ENCODE results near the gene ARPC5L. TPM values are rescaled to one million over a fixed set of nuclear protein-coding genes. Genes with fewer than 3 reads are reported as not detected.
A peak's percentile ranks its signal among the peaks of the same experiment; 100 is the strongest.

ARPC5L gene
- total and polyA plus RNA-seq, 2 of the 13 experiments (the other 11 are each of a cell fraction or from before 2014, with no cell fraction given): 29.9 to 33.8 TPM

- Histone ChIP-seq H3K9ac (ENCODE audit: insufficient read depth, low read depth, low read length) (no peak overlapping the region), H2AFZ (ENCODE audit: low read length) (no peak overlapping the region), H3K36me3 (replicated peaks in 1 of 2; ENCODE audit: control insufficient read depth in 1 of 2, insufficient read depth in 2 of 2, low read length in 2 of 2) (no peaks in the 10 kb centered on the region), H3K79me2 (ENCODE audit: insufficient read depth, low read length) (no peaks in the 10 kb centered on the region), H3K27ac (ENCODE audit: extremely low read length, insufficient read depth, low read length) (no peak overlapping the region), H3K4me1 (ENCODE audit: insufficient read depth, low read length) (peaks cover 40% of the 10 kb centered on the region), H3K4me2 (ENCODE audit: low read depth, low read length) (no peak overlapping the region), H3K9me3 (ENCODE audit: low read length) (no peaks in the 10 kb centered on the region), H3K4me3 (replicated peaks in 1 of 3; ENCODE audit: insufficient read depth in 1 of 3, low read depth in 2 of 3, low read length in 3 of 3) (no peak overlapping the region), H3K27me3 (ENCODE audit: control insufficient read depth in 1 of 2, insufficient read depth in 2 of 2, low read length in 2 of 2) (peaks cover 3 to 18% of the 10 kb centered on the region in 2 experiments; a peak in 4 of 5 replicates), H4K20me1 (ENCODE audit: insufficient read depth, low read length) (no peaks in the 10 kb centered on the region)
- ATAC-seq (no peak), DNase-seq (ENCODE audit: low spot score) (no peak), FAIRE-seq (no peak)
- in situ Hi-C loops (cut with HindIII; ENCODE audit: extremely low pct_ligation_motif_present, low pct_unique_long_range_greater_than_20kb): no loop called here
- no TSS peak for BruUV-seq (replicated peaks)
- 32% methylated on average over 4 of the region's 4 CpGs for WGBS (ENCODE audit: low lambda C conversion rate)
- ChIA-PET POLR2A (interaction anchor here (1.0 to 2.5 kb wide), 3 partner anchors 11 to 370 kb away, joined by 3 to 15 read pairs (median 5); no protein-coding TSS in a partner anchor), CTCF (ENCODE audit: low intra/inter-chr PET ratio, low total read pairs) (no interaction called here)
- intact Hi-C loops (cut with micrococcal nuclease; ENCODE audit: unreplicated experiment): no loop called here
- no peak for TF ChIP-seq ZNF430 (CRISPR knock-in tag; IDR thresholded peaks at IDR 0.05)
- no peak for TF ChIP-seq TFDP2 (CRISPR knock-in tag; IDR thresholded peaks at IDR 0.05)
- no peak for TF ChIP-seq CREB3 (CRISPR knock-in tag; IDR thresholded peaks at IDR 0.05)
- no peak for TF ChIP-seq HOXD1 (CRISPR knock-in tag; IDR thresholded peaks at IDR 0.05)
Observed at GRCh38 chr9:124830593-124830992, 31.3 kb upstream of the ARPC5L start.

DNA sequence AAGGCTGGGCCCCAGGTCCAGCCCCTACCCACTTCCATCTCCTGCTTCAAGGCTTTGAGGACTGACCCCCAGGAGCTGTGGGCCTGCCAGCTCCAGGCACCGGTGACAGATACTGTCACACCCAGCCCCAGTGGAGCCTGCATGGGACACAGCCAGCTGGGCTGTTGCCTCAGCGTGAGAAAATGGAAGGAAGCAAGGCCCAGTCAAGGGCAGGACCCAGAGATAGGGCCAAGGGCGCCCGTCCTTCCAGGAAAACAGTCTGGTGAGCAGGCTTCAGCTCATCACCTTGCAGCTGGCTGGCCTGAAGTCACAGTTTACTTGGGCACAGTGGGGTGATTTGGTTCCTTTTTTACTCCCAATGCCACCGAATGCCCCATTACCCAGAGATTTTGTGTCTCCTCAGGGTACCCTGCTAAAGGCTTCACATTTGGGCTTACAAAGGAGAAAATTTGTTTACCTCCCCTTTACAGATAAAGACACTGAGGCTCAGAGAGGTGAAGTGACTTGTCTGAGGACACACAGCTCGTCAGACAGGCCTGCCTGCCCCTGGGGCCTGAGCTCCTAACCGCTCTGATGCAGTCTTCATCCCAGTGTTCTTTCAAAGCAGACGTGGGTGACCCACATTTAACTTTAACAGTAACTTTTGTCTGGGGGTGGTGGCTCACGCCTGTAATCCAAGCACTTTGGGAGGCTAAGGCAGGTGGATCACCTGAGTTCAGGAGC is 30.1 kb upstream of the ARPC5L start:
- Histone ChIP-seq H3K27ac (ENCODE audit: extremely low read length, insufficient read depth, low read length) (no peak overlapping the region), H3K4me2 (ENCODE audit: low read depth, low read length) (no peak overlapping the region), H3K9me3 (ENCODE audit: low read length) (no peaks in the 10 kb centered on the region), H3K79me2 (ENCODE audit: insufficient read depth, low read length) (no peaks in the 10 kb centered on the region), H3K4me1 (ENCODE audit: insufficient read depth, low read length) (peaks cover 40% of the 10 kb centered on the region), H3K27me3 (ENCODE audit: control insufficient read depth in 1 of 2, insufficient read depth in 2 of 2, low read length in 2 of 2) (peaks cover 3 to 21% of the 10 kb centered on the region in 2 experiments; a peak in 4 of 5 replicates), H2AFZ (ENCODE audit: low read length) (no peak overlapping the region), H3K9ac (ENCODE audit: insufficient read depth, low read depth, low read length) (no peak overlapping the region), H3K36me3 (replicated peaks in 1 of 2; ENCODE audit: control insufficient read depth in 1 of 2, insufficient read depth in 2 of 2, low read length in 2 of 2) (no peaks in the 10 kb centered on the region), H3K4me3 (replicated peaks in 1 of 3; ENCODE audit: insufficient read depth in 1 of 3, low read depth in 2 of 3, low read length in 3 of 3) (0 out of 6 replicates have a peak overlapping the region, but pooled peaks of 1 of the 3 experiments have one; percentile 62), H4K20me1 (ENCODE audit: insufficient read depth, low read length) (no peaks in the 10 kb centered on the region)
- ATAC-seq (peak; percentile 55), DNase-seq (ENCODE audit: low spot score) (no peak), FAIRE-seq (no peak)
- BruUV-seq (replicated peaks): no TSS peak
- in situ Hi-C loops (cut with HindIII; ENCODE audit: extremely low pct_ligation_motif_present, low pct_unique_long_range_greater_than_20kb) (no loop called here), intact Hi-C loops (cut with micrococcal nuclease; ENCODE audit: unreplicated experiment) (no loop called here)
- 47% methylated on average over 6 of the region's 9 CpGs for WGBS (ENCODE audit: low lambda C conversion rate)
- POLR2A ChIA-PET: interaction anchor here (1.7 to 2.5 kb wide), 3 partner anchors 9 to 22 kb away, joined by 4 to 15 read pairs (median 5); partner anchors contain the start of gene WDR38
- CTCF ChIA-PET (ENCODE audit: low intra/inter-chr PET ratio, low total read pairs): no interaction called here
- peak; percentile 57 for TF ChIP-seq RARA (CRISPR knock-in tag; IDR thresholded peaks at IDR 0.05)
- no peak for TF ChIP-seq YY1 (IDR thresholded peaks at IDR 0.05; ENCODE audit: insufficient read depth, insufficient replicate concordance, low read depth, low read length)
- TF ChIP-seq, protein P1, sequence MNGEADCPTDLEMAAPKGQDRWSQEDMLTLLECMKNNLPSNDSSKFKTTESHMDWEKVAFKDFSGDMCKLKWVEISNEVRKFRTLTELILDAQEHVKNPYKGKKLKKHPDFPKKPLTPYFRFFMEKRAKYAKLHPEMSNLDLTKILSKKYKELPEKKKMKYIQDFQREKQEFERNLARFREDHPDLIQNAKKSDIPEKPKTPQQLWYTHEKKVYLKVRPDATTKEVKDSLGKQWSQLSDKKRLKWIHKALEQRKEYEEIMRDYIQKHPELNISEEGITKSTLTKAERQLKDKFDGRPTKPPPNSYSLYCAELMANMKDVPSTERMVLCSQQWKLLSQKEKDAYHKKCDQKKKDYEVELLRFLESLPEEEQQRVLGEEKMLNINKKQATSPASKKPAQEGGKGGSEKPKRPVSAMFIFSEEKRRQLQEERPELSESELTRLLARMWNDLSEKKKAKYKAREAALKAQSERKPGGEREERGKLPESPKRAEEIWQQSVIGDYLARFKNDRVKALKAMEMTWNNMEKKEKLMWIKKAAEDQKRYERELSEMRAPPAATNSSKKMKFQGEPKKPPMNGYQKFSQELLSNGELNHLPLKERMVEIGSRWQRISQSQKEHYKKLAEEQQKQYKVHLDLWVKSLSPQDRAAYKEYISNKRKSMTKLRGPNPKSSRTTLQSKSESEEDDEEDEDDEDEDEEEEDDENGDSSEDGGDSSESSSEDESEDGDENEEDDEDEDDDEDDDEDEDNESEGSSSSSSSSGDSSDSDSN (CRISPR knock-in tag; IDR thresholded peaks at IDR 0.05): peak; percentile 60; the same call in 1 of the 2 replicates
- TF ChIP-seq BCL6 (CRISPR knock-in tag; IDR thresholded peaks at IDR 0.05): peak; percentile 87
- peak; percentile 96 for TF ChIP-seq ZNF768 (CRISPR knock-in tag; IDR thresholded peaks at IDR 0.05)
